ENCODE data around the gene SNED1.

Gene SNED1

DNA sequence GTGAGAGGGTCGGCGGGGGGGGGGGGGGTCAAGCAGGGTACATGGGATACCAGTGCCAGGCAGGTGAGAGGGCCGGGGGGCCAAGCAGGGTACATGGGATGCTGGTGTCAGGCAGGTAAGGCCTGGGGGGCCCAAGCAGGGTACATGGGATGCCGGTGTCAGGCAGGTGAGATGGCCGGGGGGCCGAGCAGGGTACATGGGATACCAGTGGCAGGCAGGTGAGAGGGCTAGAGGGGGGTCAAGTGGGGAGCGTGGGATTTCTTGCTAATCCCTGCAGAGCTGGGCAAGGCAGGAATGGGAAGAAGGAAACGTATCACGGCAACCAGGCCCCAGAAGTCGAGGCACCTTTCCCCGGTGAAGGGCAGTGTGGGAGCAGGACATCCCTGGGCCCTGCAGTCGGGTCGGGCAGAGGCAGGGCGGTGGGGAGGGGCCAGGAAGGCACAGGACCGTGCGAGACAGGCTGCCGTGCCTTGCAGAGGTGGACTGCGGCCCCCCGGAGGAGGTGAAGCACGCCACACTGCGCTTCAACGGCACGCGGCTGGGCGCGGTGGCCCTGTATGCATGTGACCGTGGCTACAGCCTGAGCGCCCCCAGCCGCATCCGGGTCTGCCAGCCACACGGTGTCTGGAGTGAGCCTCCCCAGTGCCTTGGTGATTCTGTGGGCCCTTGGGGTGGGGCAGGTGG, 54.4 kb downstream of the SNED1 start:
- Histone ChIP-seq H3K4me3 (ENCODE audit: low read length) (no peak overlapping the region), H3K9ac (ENCODE audit: low read length) (no peak overlapping the region), H3K4me1 (ENCODE audit: control insufficient read depth, low read depth, low read length) (no peaks in the 10 kb centered on the region), H3K9me3 (ENCODE audit: control insufficient read depth, low read depth, low read length) (no peaks in the 10 kb centered on the region), H3K27me3 (ENCODE audit: control insufficient read depth, insufficient read depth, low read length) (peaks cover 5% of the 10 kb centered on the region), H3K36me3 (ENCODE audit: control insufficient read depth, low read depth, low read length) (no peaks in the 10 kb centered on the region), H3K27ac (ENCODE audit: low read length) (no peak overlapping the region)

DNA sequence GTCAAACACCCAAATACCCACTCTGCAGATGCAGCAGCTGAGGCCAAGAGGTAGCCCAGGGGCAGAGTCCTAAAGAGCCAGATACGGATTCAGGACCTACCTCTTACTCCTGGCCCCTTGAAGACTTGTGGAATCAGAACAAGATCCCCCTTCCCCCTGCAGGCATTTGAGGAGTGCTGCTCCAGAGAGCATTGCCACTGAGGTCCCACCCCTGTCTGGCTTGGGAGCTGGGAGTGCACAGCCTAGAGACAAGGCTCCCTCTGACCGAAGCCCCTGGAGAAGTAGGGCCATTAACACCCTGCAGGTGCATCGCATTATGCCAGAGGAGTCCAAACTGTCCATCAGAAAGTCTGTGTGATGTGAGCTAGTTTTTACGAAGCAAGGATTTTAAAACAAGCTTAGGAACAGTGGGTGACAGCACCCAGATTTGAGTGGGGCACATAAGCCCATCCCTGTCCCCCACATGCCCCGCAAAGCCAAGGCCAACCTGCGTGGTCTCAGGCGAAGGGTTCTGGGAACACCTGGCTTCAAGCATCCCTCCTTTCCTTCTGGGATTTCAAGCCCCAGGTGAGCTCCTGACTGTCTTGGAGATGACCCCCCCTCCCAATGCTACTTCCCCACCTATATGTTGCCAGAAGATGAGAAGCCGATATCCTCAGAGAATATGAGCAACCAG, 55.3 kb downstream of the SNED1 start:
- Histone ChIP-seq H3K27me3 (ENCODE audit: control insufficient read depth, insufficient read depth, low read length) (peaks cover 5% of the 10 kb centered on the region), H3K9ac (ENCODE audit: low read length) (no peak overlapping the region), H3K4me3 (ENCODE audit: low read length) (no peak overlapping the region), H3K9me3 (ENCODE audit: control insufficient read depth, low read depth, low read length) (no peaks in the 10 kb centered on the region), H3K4me1 (ENCODE audit: control insufficient read depth, low read depth, low read length) (no peaks in the 10 kb centered on the region), H3K27ac (ENCODE audit: low read length) (no peak overlapping the region), H3K36me3 (ENCODE audit: control insufficient read depth, low read depth, low read length) (no peaks in the 10 kb centered on the region)

DNA sequence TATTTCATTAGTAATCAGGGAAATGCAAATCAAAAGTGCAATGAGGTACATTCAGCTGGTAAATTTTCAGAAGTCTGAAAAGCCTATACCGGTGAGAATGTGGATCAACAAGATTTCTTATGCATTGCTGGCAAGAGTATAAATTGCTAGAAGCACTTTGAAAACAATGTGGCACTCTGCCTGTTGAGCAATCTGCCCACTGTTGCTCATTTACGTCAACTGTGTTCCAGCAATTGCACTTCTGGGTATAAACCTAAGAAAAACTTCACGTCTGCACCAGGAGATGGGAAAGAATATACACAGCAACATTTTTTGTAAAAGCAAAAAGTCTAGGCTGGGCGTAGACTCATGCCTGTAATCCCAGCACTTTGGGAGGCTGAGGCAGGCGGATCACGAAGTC, 62.9 kb downstream of the SNED1 start:
- Histone ChIP-seq H3K9ac (ENCODE audit: low read length) (no peak overlapping the region), H3K4me3 (ENCODE audit: low read length) (no peak overlapping the region), H3K27ac (ENCODE audit: low read length) (no peak overlapping the region), H3K9me3 (ENCODE audit: control insufficient read depth, low read depth, low read length) (no peaks in the 10 kb centered on the region), H3K27me3 (ENCODE audit: control insufficient read depth, insufficient read depth, low read length) (no peaks in the 10 kb centered on the region), H3K36me3 (ENCODE audit: control insufficient read depth, low read depth, low read length) (no peaks in the 10 kb centered on the region), H3K4me1 (ENCODE audit: control insufficient read depth, low read depth, low read length) (no peaks in the 10 kb centered on the region)

DNA sequence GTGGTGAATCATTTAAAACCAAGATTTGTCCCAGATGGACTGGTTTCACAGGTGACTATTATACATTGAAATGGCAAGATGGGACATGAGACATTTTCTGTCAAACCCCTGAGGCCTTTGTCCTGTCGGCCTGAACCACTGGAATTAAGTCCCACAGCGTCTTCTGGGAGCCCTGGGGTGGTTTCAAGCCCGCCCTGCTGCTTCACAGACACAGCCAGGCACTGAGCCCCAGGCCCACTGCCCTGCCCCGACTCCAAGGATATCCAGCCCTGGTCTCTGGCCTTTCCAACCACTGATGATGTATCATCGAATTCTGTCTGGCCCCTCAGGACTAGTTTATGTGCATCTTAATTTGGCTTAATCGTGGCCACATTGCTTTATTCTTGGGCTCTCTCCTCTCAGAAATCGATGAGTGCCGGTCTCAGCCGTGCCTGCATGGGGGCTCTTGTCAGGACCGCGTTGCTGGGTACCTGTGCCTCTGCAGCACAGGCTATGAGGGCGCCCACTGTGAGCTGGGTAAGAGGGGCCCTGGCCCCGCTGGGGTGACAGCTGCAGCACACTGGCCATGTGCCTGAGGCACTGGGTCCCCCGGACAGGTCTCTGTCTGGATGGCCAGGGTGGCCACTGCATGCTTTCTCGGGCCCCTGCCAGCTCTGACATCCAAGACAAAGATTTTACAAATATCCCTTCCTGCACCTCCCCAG, 64.1 kb downstream of the SNED1 start:
- Histone ChIP-seq H3K9me3 (ENCODE audit: control insufficient read depth, low read depth, low read length) (no peaks in the 10 kb centered on the region), H3K4me3 (ENCODE audit: low read length) (no peak overlapping the region), H3K27ac (ENCODE audit: low read length) (no peak overlapping the region), H3K27me3 (ENCODE audit: control insufficient read depth, insufficient read depth, low read length) (no peaks in the 10 kb centered on the region), H3K36me3 (ENCODE audit: control insufficient read depth, low read depth, low read length) (no peaks in the 10 kb centered on the region), H3K9ac (ENCODE audit: low read length) (no peak overlapping the region), H3K4me1 (ENCODE audit: control insufficient read depth, low read depth, low read length) (no peaks in the 10 kb centered on the region)

DNA sequence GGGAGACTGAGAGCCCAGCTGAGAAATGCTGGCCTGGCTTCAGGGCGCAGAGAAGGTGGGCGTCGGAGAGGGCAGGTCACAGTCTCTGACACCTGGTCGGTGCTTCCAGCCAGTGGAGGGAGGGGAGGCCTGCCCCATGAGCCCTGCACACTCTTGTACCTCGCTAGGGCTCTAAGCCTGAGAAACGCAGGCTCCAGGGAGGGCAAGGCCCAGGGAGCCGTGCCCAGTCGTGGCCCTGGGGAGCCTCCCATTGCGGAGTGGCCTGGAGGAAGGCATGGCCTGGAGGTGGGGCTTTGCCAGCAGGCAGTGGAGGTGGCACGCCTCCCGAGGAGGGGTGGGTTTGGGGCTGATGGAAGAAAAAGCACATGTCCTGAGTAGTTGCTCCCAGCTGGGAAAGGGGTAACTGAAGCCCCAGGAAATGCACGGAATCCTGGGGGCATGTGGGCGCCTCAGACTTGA, 64.7 kb downstream of the SNED1 start:
- no peaks in the 10 kb centered on the region for H3K36me3 ChIP-seq (ENCODE audit: control insufficient read depth, low read depth, low read length)
- no peaks in the 10 kb centered on the region for H3K9me3 ChIP-seq (ENCODE audit: control insufficient read depth, low read depth, low read length)
- H3K4me3 ChIP-seq (ENCODE audit: low read length): no peak overlapping the region
- H3K27ac ChIP-seq (ENCODE audit: low read length): no peak overlapping the region
- H3K9ac ChIP-seq (ENCODE audit: low read length): no peak overlapping the region
- no peaks in the 10 kb centered on the region for H3K4me1 ChIP-seq (ENCODE audit: control insufficient read depth, low read depth, low read length)
- no peaks in the 10 kb centered on the region for H3K27me3 ChIP-seq (ENCODE audit: control insufficient read depth, insufficient read depth, low read length)

DNA sequence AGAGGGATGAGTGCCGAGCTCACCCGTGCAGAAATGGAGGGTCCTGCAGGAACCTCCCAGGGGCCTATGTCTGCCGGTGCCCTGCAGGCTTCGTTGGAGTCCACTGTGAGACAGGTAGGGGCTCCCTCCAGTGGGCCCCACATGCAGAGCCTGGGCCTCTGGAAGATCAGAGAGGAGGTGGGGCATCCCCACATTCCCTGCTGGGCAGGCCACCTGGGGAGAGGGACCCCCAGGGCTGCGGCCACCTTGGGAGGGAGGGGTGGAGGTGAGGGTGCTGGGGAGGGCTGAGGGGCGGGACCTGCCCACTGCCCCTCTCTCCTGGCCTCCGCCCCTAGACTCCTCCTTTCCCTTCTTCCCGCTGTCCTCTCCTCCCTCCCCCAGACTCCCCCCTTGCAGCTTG, 65.2 kb downstream of the SNED1 start:
- H3K9me3 ChIP-seq (ENCODE audit: control insufficient read depth, low read depth, low read length): no peaks in the 10 kb centered on the region

DNA sequence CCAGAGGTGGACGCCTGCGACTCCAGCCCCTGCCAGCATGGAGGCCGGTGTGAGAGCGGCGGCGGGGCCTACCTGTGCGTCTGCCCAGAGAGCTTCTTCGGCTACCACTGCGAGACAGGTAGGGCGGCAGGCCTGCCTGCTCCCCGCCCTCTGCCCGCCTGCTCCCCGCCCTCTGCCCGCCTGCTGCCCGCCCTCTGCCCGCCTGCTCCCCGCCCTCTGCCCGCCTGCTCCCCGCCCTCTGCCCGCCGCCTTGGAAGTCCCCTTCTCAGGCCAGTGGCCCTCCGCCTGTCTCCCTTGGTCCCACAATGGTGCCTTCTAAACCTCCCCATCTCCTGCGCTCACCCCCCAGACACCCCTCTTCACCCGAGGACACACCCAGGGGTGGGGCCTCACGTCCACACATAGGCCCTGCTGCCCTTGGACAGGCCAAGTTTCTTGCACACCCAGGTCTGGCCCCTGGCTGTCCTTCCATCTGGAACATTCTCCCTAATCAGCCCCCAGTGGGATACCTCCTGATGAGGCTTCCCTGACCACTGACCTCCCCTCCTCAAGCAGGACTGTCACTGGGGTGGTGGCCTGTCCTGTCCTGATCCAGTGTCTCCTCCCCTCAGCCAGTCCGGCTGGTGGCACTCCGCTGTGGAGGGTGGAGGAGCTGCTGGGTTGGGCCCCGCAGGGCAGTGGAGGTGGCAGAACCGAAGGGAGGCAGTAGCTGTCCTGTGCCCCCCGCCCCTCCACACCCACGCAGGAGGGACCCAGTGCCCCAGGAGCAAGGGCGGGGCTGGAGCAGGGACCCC, 65.8 kb downstream of the SNED1 start:
- no peaks in the 10 kb centered on the region for H3K27me3 ChIP-seq (ENCODE audit: control insufficient read depth, insufficient read depth, low read length)
- no peak overlapping the region for H3K27ac ChIP-seq (ENCODE audit: low read length)
- H3K4me3 ChIP-seq (ENCODE audit: low read length): peak overlapping the region; percentile 17
- no peaks in the 10 kb centered on the region for H3K9me3 ChIP-seq (ENCODE audit: control insufficient read depth, low read depth, low read length)
- H3K9ac ChIP-seq (ENCODE audit: low read length): no peak overlapping the region
- no peaks in the 10 kb centered on the region for H3K36me3 ChIP-seq (ENCODE audit: control insufficient read depth, low read depth, low read length)
- H3K4me1 ChIP-seq (ENCODE audit: control insufficient read depth, low read depth, low read length): no peaks in the 10 kb centered on the region

More for the DNA sequence above, 65.2 kb downstream of the SNED1 start:
- Histone ChIP-seq H3K36me3 (ENCODE audit: control insufficient read depth, low read depth, low read length) (no peaks in the 10 kb centered on the region), H3K9ac (ENCODE audit: low read length) (no peak overlapping the region), H3K27ac (ENCODE audit: low read length) (no peak overlapping the region), H3K4me1 (ENCODE audit: control insufficient read depth, low read depth, low read length) (no peaks in the 10 kb centered on the region), H3K4me3 (ENCODE audit: low read length) (peak overlapping the region; percentile 17), H3K27me3 (ENCODE audit: control insufficient read depth, insufficient read depth, low read length) (no peaks in the 10 kb centered on the region)

DNA sequence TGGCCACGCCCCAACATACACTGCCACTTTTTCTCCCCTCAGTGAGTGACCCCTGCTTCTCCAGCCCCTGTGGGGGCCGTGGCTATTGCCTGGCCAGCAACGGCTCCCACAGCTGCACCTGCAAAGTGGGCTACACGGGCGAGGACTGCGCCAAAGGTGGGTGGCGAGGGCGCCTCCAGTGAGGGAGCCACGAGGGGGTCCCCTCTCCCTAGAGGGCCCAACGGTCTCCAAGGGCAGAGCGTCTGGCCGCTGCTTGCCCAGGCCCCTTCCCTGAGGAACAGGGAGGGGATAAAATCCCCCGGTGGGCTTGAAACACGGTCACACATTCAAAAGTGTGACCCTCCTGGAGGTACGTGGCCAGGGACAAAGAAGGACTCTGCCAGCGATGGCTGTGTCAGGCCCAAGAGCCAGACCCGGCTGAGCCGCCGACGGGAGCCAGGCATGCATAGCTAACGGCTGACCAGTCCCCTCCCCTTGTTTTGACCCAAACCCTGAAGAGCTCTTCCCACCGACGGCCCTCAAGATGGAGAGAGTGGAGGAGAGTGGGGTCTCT, 66.5 kb downstream of the SNED1 start:
- Histone ChIP-seq H3K27ac (ENCODE audit: low read length) (no peak overlapping the region), H3K9me3 (ENCODE audit: control insufficient read depth, low read depth, low read length) (no peaks in the 10 kb centered on the region), H3K27me3 (ENCODE audit: control insufficient read depth, insufficient read depth, low read length) (no peaks in the 10 kb centered on the region), H3K9ac (ENCODE audit: low read length) (no peak overlapping the region), H3K36me3 (ENCODE audit: control insufficient read depth, low read depth, low read length) (no peaks in the 10 kb centered on the region), H3K4me1 (ENCODE audit: control insufficient read depth, low read depth, low read length) (no peaks in the 10 kb centered on the region), H3K4me3 (ENCODE audit: low read length) (no peak overlapping the region)

DNA sequence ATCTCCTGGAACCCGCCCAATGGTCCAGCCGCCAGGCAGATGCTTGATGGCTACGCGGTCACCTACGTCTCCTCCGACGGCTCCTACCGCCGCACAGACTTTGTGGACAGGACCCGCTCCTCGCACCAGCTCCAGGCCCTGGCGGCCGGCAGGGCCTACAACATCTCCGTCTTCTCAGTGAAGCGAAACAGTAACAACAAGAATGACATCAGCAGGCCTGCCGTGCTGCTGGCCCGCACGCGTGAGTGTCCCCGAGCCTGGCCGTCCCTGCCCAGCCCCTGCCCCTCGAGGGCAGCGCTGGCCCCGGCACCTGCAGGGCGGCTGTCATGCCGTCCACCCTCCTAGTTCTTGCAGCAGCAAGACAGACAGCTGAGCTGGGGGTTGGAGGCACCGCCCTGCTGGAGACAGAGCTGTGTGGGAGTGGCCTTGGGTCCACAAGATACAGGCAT, 67.0 kb downstream of the SNED1 start:
- Histone ChIP-seq H3K4me1 (ENCODE audit: control insufficient read depth, low read depth, low read length) (no peaks in the 10 kb centered on the region), H3K9ac (ENCODE audit: low read length) (no peak overlapping the region), H3K27me3 (ENCODE audit: control insufficient read depth, insufficient read depth, low read length) (no peaks in the 10 kb centered on the region), H3K4me3 (ENCODE audit: low read length) (no peak overlapping the region), H3K36me3 (ENCODE audit: control insufficient read depth, low read depth, low read length) (no peaks in the 10 kb centered on the region), H3K27ac (ENCODE audit: low read length) (no peak overlapping the region), H3K9me3 (ENCODE audit: control insufficient read depth, low read depth, low read length) (no peaks in the 10 kb centered on the region)

DNA sequence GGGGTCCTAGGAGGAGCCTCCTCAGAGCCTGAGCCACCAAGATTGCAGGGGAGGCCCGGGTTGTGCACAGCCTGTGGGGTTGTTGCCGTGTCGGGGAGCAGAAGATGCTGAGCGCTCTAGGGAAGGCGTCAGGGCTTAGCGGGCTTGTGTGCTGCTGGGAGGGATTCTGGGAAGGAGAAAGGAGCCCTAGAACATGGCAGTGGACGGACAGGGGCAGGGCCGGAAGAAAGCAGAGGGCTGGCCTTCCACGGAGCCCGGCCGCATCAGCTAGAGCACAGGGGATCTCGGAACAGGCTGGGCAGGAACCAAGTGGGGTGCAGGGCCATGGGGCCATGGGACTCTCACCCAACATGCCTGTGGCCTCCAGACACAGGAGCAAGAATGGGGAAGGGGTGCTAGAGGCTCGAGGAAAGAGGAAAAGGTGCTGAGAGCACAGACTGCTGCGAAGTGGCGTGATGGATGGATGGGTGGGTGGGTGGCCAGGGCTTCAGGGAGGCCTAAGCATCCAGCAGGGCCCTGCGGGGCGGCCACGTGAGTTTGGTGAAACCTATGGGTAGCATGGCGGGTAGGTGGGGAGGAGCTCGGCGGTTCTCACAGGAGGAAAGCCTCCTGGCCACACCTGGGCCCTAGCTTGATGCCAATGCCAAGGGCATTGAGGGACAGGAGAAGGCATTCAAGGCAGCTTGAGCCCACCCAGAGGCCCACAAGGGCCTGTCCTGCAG, 67.9 kb downstream of the SNED1 start:
- H3K27ac ChIP-seq (ENCODE audit: low read length): no peak overlapping the region
- no peaks in the 10 kb centered on the region for H3K4me1 ChIP-seq (ENCODE audit: control insufficient read depth, low read depth, low read length)
- no peaks in the 10 kb centered on the region for H3K36me3 ChIP-seq (ENCODE audit: control insufficient read depth, low read depth, low read length)
- no peaks in the 10 kb centered on the region for H3K27me3 ChIP-seq (ENCODE audit: control insufficient read depth, insufficient read depth, low read length)
- H3K4me3 ChIP-seq (ENCODE audit: low read length): no peak overlapping the region
- no peak overlapping the region for H3K9ac ChIP-seq (ENCODE audit: low read length)
- no peaks in the 10 kb centered on the region for H3K9me3 ChIP-seq (ENCODE audit: control insufficient read depth, low read depth, low read length)

All from iPS-18a (cell line).